ENCODE measurements around the gene ALX1. TPM values are rescaled to one million over a fixed set of nuclear protein-coding genes. Genes with fewer than 3 reads are reported as not detected.

Gene ALX1
- total RNA-seq, 1 experiment from 2014 or later, result 10.0 TPM

GRCh38 chr12:85280984-85281630 lies 1.1 kb downstream of the ALX1 start:
- peaks cover 19% of the 10 kb centered on the region for H3K4me1 ChIP-seq (ENCODE audit: insufficient read depth, low read length, poor library complexity, severe bottlenecking)
- TF ChIP-seq CTCF (conservative IDR thresholded peaks at IDR 0.05; ENCODE audit: low read depth, low read length) (no peak), EZH2 (IDR thresholded peaks at IDR 0.05; ENCODE audit: borderline replicate concordance, low read depth, low read length, poor library complexity, severe bottlenecking) (no peak)
- H3K27me3 ChIP-seq (replicated peaks; ENCODE audit: insufficient read depth, low read depth, low read length, poor library complexity), result no peaks in the 10 kb centered on the region
- intact Hi-C loops (cut with micrococcal nuclease; ENCODE audit: unreplicated experiment), result loop anchor here (2.0 to 5.0 kb wide), 2 partner anchors 78 to 124 kb away; no protein-coding TSS in a partner anchor
- H3K36me3 ChIP-seq (ENCODE audit: insufficient read depth, low read length, poor library complexity, severe bottlenecking), result no peaks in the 10 kb centered on the region
- TSS peak; percentile 61 for BruUV-seq (replicated peaks)
- H3K27ac ChIP-seq (ENCODE audit: low read depth, low read length, poor library complexity, severe bottlenecking), result peak overlapping the region; percentile 78
- DNase-seq (ENCODE audit: low spot score), result no peak
- ChIA-PET POLR2A (ENCODE audit: low non-redundant PET) (no interaction called here), CTCF (interaction anchor here (0.5 to 0.7 kb wide), 2 partner anchors 144 to 910 kb away, joined by 3 to 5 read pairs; no protein-coding TSS in a partner anchor)
- H3K4me3 ChIP-seq (ENCODE audit: low read depth, low read length, poor library complexity, severe bottlenecking), result peak overlapping the region; percentile 60
- no peaks in the 10 kb centered on the region for H3K9me3 ChIP-seq (ENCODE audit: low read depth, low read length, poor library complexity, severe bottlenecking)

- POLR2A ChIA-PET (ENCODE audit: low non-redundant PET), result no interaction called here
These were observed 1.8 kb downstream of the ALX1 start for GRCh38 chr12:85281636-85282312.

GRCh38 chr12:85283560-85283959 lies 3.5 kb downstream of the ALX1 start:
- intact Hi-C loops (cut with micrococcal nuclease; ENCODE audit: unreplicated experiment), result loop anchor here (5.0 kb wide), 1 partner anchor 126 kb away; no protein-coding TSS in a partner anchor
- H3K27me3 ChIP-seq (replicated peaks; ENCODE audit: insufficient read depth, low read depth, low read length, poor library complexity), result no peaks in the 10 kb centered on the region
- BruUV-seq (replicated peaks), result no TSS peak
- POLR2A ChIA-PET (ENCODE audit: low non-redundant PET), result interaction anchor here (0.8 kb wide), 1 partner anchor 152 kb away, joined by 11 read pairs; no protein-coding TSS in a partner anchor
- no peaks in the 10 kb centered on the region for H3K36me3 ChIP-seq (ENCODE audit: insufficient read depth, low read length, poor library complexity, severe bottlenecking)
- no peak overlapping the region for H3K4me3 ChIP-seq (ENCODE audit: low read depth, low read length, poor library complexity, severe bottlenecking)
- H3K4me1 ChIP-seq (ENCODE audit: insufficient read depth, low read length, poor library complexity, severe bottlenecking), result peaks cover 19% of the 10 kb centered on the region
- H3K9me3 ChIP-seq (ENCODE audit: low read depth, low read length, poor library complexity, severe bottlenecking), result no peaks in the 10 kb centered on the region
- peak; percentile 19 for DNase-seq (ENCODE audit: low spot score)
- TF ChIP-seq CTCF (conservative IDR thresholded peaks at IDR 0.05; ENCODE audit: low read depth, low read length) (no peak), EZH2 (IDR thresholded peaks at IDR 0.05; ENCODE audit: borderline replicate concordance, low read depth, low read length, poor library complexity, severe bottlenecking) (no peak)
- CTCF ChIA-PET, result no interaction called here
- peak overlapping the region; percentile 1 for H3K27ac ChIP-seq (ENCODE audit: low read depth, low read length, poor library complexity, severe bottlenecking)

More at GRCh38 chr12:85281636-85282312, 1.8 kb downstream of the ALX1 start:
- H3K36me3 ChIP-seq (ENCODE audit: insufficient read depth, low read length, poor library complexity, severe bottlenecking), result no peaks in the 10 kb centered on the region
- intact Hi-C loops (cut with micrococcal nuclease; ENCODE audit: unreplicated experiment), result loop anchor here (2.0 to 5.0 kb wide), 2 partner anchors 77 to 124 kb away; no protein-coding TSS in a partner anchor
- no peaks in the 10 kb centered on the region for H3K9me3 ChIP-seq (ENCODE audit: low read depth, low read length, poor library complexity, severe bottlenecking)
- no TSS peak for BruUV-seq (replicated peaks)
- H3K4me1 ChIP-seq (ENCODE audit: insufficient read depth, low read length, poor library complexity, severe bottlenecking), result peaks cover 19% of the 10 kb centered on the region
- DNase-seq (ENCODE audit: low spot score), result peak; percentile 18
- TF ChIP-seq EZH2 (IDR thresholded peaks at IDR 0.05; ENCODE audit: borderline replicate concordance, low read depth, low read length, poor library complexity, severe bottlenecking) (no peak), CTCF (conservative IDR thresholded peaks at IDR 0.05; ENCODE audit: low read depth, low read length) (no peak)
- CTCF ChIA-PET, result interaction anchor here (0.7 kb wide), 1 partner anchor 144 kb away, joined by 5 read pairs; no protein-coding TSS in a partner anchor
- peak overlapping the region; percentile 78 for H3K27ac ChIP-seq (ENCODE audit: low read depth, low read length, poor library complexity, severe bottlenecking)
- no peaks in the 10 kb centered on the region for H3K27me3 ChIP-seq (replicated peaks; ENCODE audit: insufficient read depth, low read depth, low read length, poor library complexity)
- H3K4me3 ChIP-seq (ENCODE audit: low read depth, low read length, poor library complexity, severe bottlenecking), result peak overlapping the region; percentile 60

Data from A673 (cell line).